ENCODE results near the gene ZNF516.

DNA sequence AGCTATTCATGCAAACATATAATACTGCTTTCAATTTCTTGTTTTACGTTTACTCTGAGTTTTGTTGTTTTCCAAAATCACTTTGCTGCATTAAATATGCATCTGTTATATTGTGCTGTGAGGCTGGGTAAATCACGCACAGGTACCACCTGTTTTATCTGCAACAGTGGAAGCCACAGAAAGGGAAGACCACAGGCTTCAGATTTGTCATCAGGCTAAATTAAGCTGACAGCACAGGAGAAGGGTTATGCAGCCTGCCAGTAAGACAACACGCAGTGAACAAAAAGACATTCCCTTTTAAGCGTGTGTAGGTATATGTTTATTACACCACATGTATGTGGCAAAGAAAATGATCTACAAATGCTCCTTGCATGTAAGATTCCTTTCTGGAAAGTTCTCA is 38.2 kb downstream of the ZNF516 start:
- no peak for TF ChIP-seq OSR1 (CRISPR knock-in tag; IDR thresholded peaks at IDR 0.05)
- TF ChIP-seq PATZ1 (CRISPR knock-in tag; IDR thresholded peaks at IDR 0.05; ENCODE audit: borderline replicate concordance), result no peak
- TF ChIP-seq, protein P1, sequence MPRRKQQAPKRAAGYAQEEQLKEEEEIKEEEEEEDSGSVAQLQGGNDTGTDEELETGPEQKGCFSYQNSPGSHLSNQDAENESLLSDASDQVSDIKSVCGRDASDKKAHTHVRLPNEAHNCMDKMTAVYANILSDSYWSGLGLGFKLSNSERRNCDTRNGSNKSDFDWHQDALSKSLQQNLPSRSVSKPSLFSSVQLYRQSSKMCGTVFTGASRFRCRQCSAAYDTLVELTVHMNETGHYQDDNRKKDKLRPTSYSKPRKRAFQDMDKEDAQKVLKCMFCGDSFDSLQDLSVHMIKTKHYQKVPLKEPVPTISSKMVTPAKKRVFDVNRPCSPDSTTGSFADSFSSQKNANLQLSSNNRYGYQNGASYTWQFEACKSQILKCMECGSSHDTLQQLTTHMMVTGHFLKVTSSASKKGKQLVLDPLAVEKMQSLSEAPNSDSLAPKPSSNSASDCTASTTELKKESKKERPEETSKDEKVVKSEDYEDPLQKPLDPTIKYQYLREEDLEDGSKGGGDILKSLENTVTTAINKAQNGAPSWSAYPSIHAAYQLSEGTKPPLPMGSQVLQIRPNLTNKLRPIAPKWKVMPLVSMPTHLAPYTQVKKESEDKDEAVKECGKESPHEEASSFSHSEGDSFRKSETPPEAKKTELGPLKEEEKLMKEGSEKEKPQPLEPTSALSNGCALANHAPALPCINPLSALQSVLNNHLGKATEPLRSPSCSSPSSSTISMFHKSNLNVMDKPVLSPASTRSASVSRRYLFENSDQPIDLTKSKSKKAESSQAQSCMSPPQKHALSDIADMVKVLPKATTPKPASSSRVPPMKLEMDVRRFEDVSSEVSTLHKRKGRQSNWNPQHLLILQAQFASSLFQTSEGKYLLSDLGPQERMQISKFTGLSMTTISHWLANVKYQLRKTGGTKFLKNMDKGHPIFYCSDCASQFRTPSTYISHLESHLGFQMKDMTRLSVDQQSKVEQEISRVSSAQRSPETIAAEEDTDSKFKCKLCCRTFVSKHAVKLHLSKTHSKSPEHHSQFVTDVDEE (CRISPR knock-in tag; IDR thresholded peaks at IDR 0.05), result no peak
- TF ChIP-seq ZFP3 (CRISPR knock-in tag; IDR thresholded peaks at IDR 0.05), result no peak
- no peak for TF ChIP-seq ZFP30 (CRISPR knock-in tag; IDR thresholded peaks at IDR 0.05)
- TF ChIP-seq, protein P2, sequence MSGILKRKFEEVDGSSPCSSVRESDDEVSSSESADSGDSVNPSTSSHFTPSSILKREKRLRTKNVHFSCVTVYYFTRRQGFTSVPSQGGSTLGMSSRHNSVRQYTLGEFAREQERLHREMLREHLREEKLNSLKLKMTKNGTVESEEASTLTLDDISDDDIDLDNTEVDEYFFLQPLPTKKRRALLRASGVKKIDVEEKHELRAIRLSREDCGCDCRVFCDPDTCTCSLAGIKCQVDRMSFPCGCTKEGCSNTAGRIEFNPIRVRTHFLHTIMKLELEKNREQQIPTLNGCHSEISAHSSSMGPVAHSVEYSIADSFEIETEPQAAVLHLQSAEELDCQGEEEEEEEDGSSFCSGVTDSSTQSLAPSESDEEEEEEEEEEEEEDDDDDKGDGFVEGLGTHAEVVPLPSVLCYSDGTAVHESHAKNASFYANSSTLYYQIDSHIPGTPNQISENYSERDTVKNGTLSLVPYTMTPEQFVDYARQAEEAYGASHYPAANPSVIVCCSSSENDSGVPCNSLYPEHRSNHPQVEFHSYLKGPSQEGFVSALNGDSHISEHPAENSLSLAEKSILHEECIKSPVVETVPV (CRISPR knock-in tag; IDR thresholded peaks at IDR 0.05), result no peak
- no peak for TF ChIP-seq BACH2 (CRISPR knock-in tag; IDR thresholded peaks at IDR 0.05; ENCODE audit: borderline replicate concordance)
- TF ChIP-seq TCF4 (CRISPR knock-in tag; IDR thresholded peaks at IDR 0.05; ENCODE audit: borderline replicate concordance), result no peak
- no peak for TF ChIP-seq ZNF8 (CRISPR knock-in tag; IDR thresholded peaks at IDR 0.05)
- TF ChIP-seq CREB5 (CRISPR knock-in tag; IDR thresholded peaks at IDR 0.05; ENCODE audit: low read depth), result no peak
- TF ChIP-seq PPARA (CRISPR knock-in tag; IDR thresholded peaks at IDR 0.05; ENCODE audit: borderline replicate concordance), result no peak
- TF ChIP-seq ZC3H10 (CRISPR knock-in tag; IDR thresholded peaks at IDR 0.05), result no peak
- no peak for TF ChIP-seq CSDC2 (CRISPR knock-in tag; IDR thresholded peaks at IDR 0.05)
- no peak for TF ChIP-seq RARB (CRISPR knock-in tag; IDR thresholded peaks at IDR 0.05)
